Activated CD4-positive, CD25-positive, alpha-beta regulatory T cell (primary cell): Measurements from ENCODE around the gene PFKFB3.
A peak's percentile ranks its signal among the peaks of the same experiment; 100 is the strongest.
"Not testable (repeated sequence)": the region's sequence is repeated elsewhere in the genome, so short reads cannot be mapped to it uniquely, and the experiment has no call there.

Experiments
- DNase-seq, 4 experiments: peaks; one replicate each; lab custom pipeline; 2025; lab: John Stamatoyannopoulos, UW

PFKFB3 gene

GRCh38 chr10:6236349-6237198 is 33.8 kb downstream of the PFKFB3 start:
- DNase-seq = no peak

- no peak for DNase-seq
These were observed 34.4 kb downstream of the PFKFB3 start for GRCh38 chr10:6237199-6237530.

GRCh38 chr10:6238587-6239212 is 36.0 kb downstream of the PFKFB3 start:
- not testable (repeated sequence) for DNase-seq

- DNase-seq = peak; percentile 5 to 32 (median 20)
These were observed 36.7 kb downstream of the PFKFB3 start for GRCh38 chr10:6239213-6239991.

GRCh38 chr10:6240254-6240653 is 37.5 kb downstream of the PFKFB3 start:
- no peak for DNase-seq

- DNase-seq = no peak
These were observed 39.4 kb downstream of the PFKFB3 start for GRCh38 chr10:6242089-6242488.

GRCh38 chr10:6244510-6244909 is 41.8 kb downstream of the PFKFB3 start:
- no peak for DNase-seq

- no peak for DNase-seq
These were observed 44.4 kb downstream of the PFKFB3 start for GRCh38 chr10:6247041-6247712.

GRCh38 chr10:6248908-6249307 is 46.2 kb downstream of the PFKFB3 start:
- not testable (repeated sequence) for DNase-seq

GRCh38 chr10:6249698-6250097 is 47.0 kb downstream of the PFKFB3 start:
- no peak for DNase-seq

- DNase-seq = no peak
These were observed 48.0 kb downstream of the PFKFB3 start for GRCh38 chr10:6250745-6251144.

- DNase-seq = no peak
These were observed 51.5 kb downstream of the PFKFB3 start for GRCh38 chr10:6254201-6254600.

- no peak for DNase-seq
These were observed 52.9 kb downstream of the PFKFB3 start for GRCh38 chr10:6255548-6256061.

GRCh38 chr10:6256439-6256838 is 53.7 kb downstream of the PFKFB3 start:
- DNase-seq = no peak

- DNase-seq = no peak
These were observed 56.4 kb downstream of the PFKFB3 start for GRCh38 chr10:6259153-6259552.

- DNase-seq = no peak
These were observed 58.1 kb downstream of the PFKFB3 start for GRCh38 chr10:6260843-6261242.

GRCh38 chr10:6267941-6268340 is 65.2 kb downstream of the PFKFB3 start:
- DNase-seq = no peak

- no peak for DNase-seq
These were observed 66.7 kb downstream of the PFKFB3 start for GRCh38 chr10:6269432-6269831.

- peak; percentile 16 to 32 (median 24) for DNase-seq
These were observed 67.5 kb downstream of the PFKFB3 start for GRCh38 chr10:6269953-6270867.

GRCh38 chr10:6270951-6271350 is 68.2 kb downstream of the PFKFB3 start:
- no peak for DNase-seq

GRCh38 chr10:6271663-6272062 is 68.9 kb downstream of the PFKFB3 start:
- no peak for DNase-seq
